Kidney capillary endothelial cell (primary cell): ENCODE data around the gene ZP1.
"Not testable (repeated sequence)": the region's sequence is repeated elsewhere in the genome, so short reads cannot be mapped to it uniquely, and the experiment has no call there.

ENCODE experiments used
- DNase-seq: peaks from one replicate; pipeline ENCODE4 v3.0.0-alpha.2; 2018; ENCODE audit warnings: low spot score

ZP1 gene

GRCh38 chr11:60878245-60879101, 11.1 kb downstream of the ZP1 start:
- DNase-seq = no peak

- no peak for DNase-seq
These were observed 11.8 kb downstream of the ZP1 start for GRCh38 chr11:60879104-60879503.

DNA sequence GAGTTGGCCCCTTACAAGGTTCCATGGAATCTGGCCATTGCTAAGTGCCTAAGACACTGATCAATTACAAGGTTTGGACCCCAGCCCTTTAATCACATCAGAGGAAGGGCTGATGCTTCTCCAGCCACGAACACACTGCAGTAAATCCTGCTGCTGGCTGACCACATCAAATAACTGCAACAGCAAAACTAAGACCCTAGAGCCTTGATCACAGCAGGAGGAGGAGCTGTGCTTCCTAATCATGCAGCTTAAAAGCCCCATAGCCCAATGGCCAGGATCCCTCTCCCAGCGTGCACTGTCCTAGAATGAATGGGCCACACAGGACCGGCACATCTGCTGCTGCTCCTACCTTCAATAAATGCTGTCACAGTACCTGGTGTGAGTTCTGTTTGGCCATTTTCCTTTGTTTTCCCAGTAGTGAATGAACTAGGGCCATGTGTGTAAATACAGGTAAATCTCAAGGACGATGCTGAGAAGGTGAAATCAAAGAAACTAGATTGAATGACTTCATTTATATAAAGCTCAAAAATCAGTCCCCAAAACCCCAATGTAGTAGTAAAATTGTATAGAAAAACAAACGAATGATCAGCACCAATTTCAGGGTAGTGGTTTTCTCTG, 12.7 kb downstream of the ZP1 start:
- DNase-seq = no peak

GRCh38 chr11:60880643-60881282, 13.4 kb downstream of the ZP1 start:
- no peak for DNase-seq

DNA sequence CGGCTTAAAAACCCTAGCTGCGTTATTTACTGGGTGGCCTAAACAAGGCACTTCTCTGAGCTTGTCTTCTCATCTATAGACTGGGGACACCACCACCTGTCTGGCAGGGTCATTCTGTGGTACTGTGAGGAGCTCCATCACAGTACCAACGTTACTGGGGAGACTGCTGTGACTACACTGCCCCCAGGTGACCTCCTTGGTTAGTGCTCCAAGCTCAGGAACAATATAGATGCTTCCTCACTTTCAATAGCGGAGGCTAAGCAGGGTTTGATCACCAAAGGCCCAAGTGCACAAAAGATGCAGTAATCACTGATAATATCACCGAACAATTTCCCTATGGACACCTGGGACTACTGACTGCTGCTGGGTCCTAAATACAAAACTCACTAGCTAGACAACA, 20.2 kb downstream of the ZP1 start:
- peak; percentile 58 for DNase-seq

GRCh38 chr11:60889869-60890311, 22.5 kb downstream of the ZP1 start:
- no peak for DNase-seq

DNA sequence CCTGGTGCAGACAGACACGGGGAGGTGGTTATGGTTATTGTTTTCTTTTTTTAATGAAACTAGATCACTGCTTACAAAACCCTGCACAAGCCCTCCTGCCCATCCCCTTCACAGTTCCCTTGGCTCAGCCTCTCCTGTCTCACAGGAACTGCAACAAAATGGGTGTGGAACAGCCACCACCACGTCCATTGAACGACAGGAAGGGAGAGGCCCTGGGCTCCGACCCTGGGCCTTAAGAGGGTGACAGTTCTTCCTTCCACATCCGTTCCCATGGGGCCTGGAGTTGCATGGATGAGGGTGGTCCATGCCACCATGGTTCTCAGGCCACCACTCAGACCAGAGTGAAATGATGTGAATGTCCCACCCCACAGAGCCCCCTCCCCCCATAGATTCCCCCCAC, 23.4 kb downstream of the ZP1 start:
- DNase-seq = no peak

- no peak for DNase-seq
These were observed 23.9 kb downstream of the ZP1 start for GRCh38 chr11:60891103-60891741.

GRCh38 chr11:60895687-60896086, 28.3 kb downstream of the ZP1 start:
- no peak for DNase-seq

GRCh38 chr11:60897496-60897895, 30.2 kb downstream of the ZP1 start:
- no peak for DNase-seq

- peak; percentile 75 for DNase-seq
These were observed 31.9 kb downstream of the ZP1 start for GRCh38 chr11:60899046-60899936.

GRCh38 chr11:60899977-60900376, 32.6 kb downstream of the ZP1 start:
- no peak for DNase-seq

- DNase-seq = no peak
These were observed 33.5 kb downstream of the ZP1 start for GRCh38 chr11:60900673-60901404.

DNA sequence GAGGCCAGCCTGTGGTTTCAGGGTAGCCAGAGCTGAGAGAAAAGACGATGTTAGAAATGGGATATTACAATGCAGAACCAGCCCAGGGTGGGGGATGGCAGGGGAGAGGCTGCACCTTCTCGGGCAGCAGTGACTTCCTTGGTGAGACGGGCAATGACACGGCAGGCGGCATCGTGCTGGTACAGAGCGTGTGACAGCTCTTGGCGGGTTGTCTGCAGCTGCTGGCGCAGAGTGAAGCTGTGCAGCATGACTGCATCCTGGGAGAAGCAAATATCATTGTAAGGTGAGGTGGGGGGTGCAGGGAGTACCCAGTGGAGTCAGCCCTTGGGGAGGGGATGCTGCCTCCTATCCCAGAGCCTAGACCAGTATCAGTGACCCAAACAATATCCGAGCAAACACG, 35.3 kb downstream of the ZP1 start:
- no peak for DNase-seq

GRCh38 chr11:60905047-60905446, 37.7 kb downstream of the ZP1 start:
- DNase-seq = no peak

DNA sequence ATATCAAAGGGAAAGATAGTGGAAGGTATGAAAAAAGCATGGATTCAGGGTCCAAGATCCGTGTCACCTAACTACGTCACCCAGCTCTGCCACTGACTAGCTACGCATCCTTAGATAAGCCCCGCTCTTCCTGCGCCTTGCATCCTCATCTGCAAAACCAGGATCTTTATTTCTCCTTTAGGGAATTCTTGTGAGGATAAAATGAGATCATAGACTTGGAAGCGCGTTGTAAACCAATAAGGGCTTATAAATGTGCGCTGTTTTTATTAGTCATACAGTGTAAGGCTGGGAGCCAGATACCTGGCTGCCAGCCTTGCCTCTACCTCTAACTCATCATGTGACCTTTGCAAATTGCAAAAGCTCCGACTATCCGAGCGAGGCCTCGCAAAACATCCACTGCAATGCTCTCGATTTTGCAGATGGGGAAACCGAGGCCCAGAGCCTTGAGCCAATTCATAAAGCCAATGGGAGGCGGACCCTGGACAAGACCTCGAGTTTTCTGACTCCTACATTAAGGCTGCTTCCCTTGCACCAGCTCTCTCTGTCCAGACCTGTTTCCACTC, 38.3 kb downstream of the ZP1 start:
- DNase-seq = peak; percentile 42

DNA sequence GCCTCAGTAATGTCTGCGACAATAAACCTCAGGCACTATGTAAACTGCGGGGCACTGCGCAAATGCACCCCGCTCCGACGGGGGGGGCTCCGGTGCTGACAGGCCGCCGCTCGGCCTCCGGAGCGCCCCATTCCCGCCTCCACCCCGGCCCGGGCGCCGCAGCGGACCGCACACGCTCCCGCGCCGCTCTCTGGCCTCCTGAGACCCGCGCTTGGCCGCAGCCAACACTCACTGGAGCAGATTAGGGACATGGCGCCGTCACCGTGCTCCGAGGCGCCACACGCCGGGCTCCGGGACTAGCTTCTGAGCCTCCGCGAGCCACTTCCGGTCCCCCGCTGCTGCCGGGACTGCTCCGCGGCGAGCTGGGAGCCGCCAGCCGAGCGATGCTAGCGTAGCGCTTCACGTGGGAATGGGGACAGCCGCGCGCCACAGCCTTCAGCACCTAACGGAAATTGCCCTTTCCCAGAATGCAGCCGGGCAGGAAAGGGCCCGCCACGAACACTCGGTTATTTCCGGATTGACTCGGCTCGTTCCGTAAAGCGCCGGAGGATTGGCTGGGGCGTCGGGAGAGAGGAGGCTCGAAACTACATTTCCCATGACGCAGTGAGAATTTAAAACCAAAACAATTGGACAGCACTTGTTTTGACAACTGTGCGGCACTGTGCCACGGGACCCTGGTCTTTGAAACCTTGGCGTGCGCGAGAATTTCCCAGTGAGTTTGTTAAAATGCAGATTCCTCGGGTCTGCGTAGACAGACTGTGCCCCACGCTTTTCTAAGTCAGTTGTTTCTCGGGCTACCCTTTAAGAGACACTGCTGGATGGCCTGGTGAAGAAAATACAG, 39.0 kb downstream of the ZP1 start, which contains the start of gene PRPF19:
TSS of gene PRPF19 (minus strand) at position 454 of the 841 bp plus-strand sequence. CDS start at position 251, 203 bp downstream.
- DNase-seq = peak; percentile 97

DNA sequence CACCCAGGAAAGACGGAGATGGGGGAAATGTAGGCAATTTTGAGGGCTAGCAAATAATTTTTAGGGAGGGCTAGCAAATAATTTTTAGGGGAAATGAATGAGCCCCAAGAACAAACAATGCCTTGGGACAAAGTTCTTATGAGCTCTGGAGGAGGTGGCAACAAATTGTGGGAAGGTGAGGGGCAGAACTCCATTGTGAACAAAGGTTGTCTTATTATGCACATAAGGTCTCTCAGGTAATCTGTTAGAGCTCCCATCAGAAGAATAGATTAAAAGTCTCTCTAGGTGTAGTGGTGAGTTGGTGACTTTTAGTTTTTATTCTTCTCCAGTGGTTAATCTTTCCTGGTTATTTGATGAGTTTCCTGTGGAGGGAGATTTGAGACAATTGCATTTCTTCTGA, 41.5 kb downstream of the ZP1 start:
- DNase-seq = no peak

DNA sequence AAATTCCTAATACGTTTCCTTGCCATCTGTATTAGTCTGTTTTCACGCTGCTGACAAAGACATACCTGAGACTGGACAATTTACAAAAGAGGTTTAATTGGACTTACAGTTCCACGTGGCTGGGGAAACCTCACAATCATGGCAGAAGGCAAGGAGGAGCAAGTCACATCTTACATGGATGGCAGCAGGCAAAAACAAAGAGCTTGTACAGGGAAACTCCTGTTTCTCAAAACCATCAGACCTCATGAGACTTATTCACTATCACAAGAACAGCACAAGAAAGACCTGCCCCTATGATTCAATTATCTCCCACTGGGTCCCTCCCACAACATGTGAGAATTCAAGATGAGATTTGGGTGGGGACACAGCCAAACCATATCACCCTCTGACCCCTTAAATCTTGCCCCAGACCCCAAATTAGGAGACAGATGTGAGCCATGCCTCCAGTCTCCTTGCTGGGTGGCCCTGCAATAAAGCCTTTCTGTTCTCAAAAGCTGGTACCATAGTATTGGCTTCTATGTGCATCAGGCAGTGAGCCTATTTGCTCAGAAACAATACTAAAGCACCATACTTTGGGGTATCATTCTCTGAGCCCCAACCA, 42.4 kb downstream of the ZP1 start:
- not testable (repeated sequence) for DNase-seq
